Esophagus muscularis mucosa (tissue), 4 donors: Measurements from ENCODE around the gene REL. TPM values are rescaled to one million over a fixed set of nuclear protein-coding genes. Genes with fewer than 3 reads are reported as not detected.
"Not testable (repeated sequence)": the region's sequence is repeated elsewhere in the genome, so short reads cannot be mapped to it uniquely, and the experiment has no call there.

Experiments
- DNase-seq: peaks from one replicate; pipeline ENCODE4 v3.0.0-alpha.2; 2017; ENCODE audit errors: extremely low spot score
- H3K27ac ChIP-seq, 4 donors: fragments of 200-600 bp; sonication (generic); replicated peaks in 1 of 4; 1 replicate in 3 of 4; 2 replicates in 1 of 4; pipeline ENCODE4 v1.5.1; 2016 to 2019; ENCODE audit warnings: mild to moderate bottlenecking in 1 of 4
- H3K27me3 ChIP-seq, 4 donors: fragments of 200-600 bp; sonication (generic); one replicate each; pipeline versions ENCODE4 v1.5.1 to v1.6.0; 2016 to 2019
- H3K36me3 ChIP-seq, 4 donors: fragments of 200-600 bp; sonication (generic); one replicate each; pipeline ENCODE4 v1.5.1; 2016 to 2019
- H3K4me1 ChIP-seq, 4 donors: fragments of 200-600 bp; sonication (generic); one replicate each; pipeline ENCODE4 v1.5.1; 2016 to 2019
- H3K4me3 ChIP-seq, 4 donors: fragments of 200-600 bp; sonication (generic); 1 replicate in 2 of 4; 2 replicates in 2 of 4; pipeline ENCODE4 v1.5.1; 2016 to 2019; ENCODE audit warnings: mild to moderate bottlenecking in 4 of 4, moderate library complexity in 1 of 4
- H3K9me3 ChIP-seq, 4 donors: fragments of 200-600 bp; sonication (generic); 1 replicate in 3 of 4; 2 replicates in 1 of 4; pipeline ENCODE4 v1.5.1; 2016 to 2019
- EP300 ChIP-seq: sonication (generic); formaldehyde crosslinking; IDR thresholded peaks from one replicate; pipeline ENCODE4 v1.6.1; 2017; ENCODE audit warnings: antibody characterized with exemption
- POLR2A ChIP-seq: fragments of 450-650 bp; IDR thresholded peaks from one replicate; pipeline ENCODE4 v1.6.1; 2017; ENCODE audit warnings: antibody characterized with exemption, moderate library complexity, mild to moderate bottlenecking, low read depth
- POLR2AphosphoS5 ChIP-seq, 2 donors: sonication (generic); formaldehyde crosslinking; IDR thresholded peaks; one replicate each; pipeline ENCODE4 v1.6.1; 2017; ENCODE audit warnings: antibody characterized with exemption in 2 of 2
- WGBS: methylation state at CpG from one replicate; pipeline ENCODE4 v1.1.5; 2018; 5-methylcytosine and 5-hydroxymethylcytosine counted together
- intact Hi-C: fragments of 100-400 bp; cut with DNase I; formaldehyde crosslinking; loops from one replicate; pipeline ENCODE4 v1.15.1; 2023
- total RNA-seq, 4 donors: library from RNA; depleted of rRNA; stranded (reverse); fragments of >200 nt; gene quantifications; one replicate each; pipeline versions ENCODE4 v1.1.0 to v1.2.1, GENCODE V29; 2016
- TF ChIP-seq, protein P1 (sequence below), 3 experiments: fragments of 200-600 bp in 2 of 3; fragments of 450-650 bp in 1 of 3; sonication (generic) in 2 of 3; IDR thresholded peaks; one replicate each; pipeline ENCODE4 v1.5.1; 2017 to 2019; ENCODE audit warnings: antibody characterized with exemption in 3 of 3, mild to moderate bottlenecking in 2 of 3, moderate library complexity in 1 of 3

REL gene
- total RNA-seq, 4 donors from 2014 or later = 9.1 to 16.2 (median 9.5) TPM

DNA sequence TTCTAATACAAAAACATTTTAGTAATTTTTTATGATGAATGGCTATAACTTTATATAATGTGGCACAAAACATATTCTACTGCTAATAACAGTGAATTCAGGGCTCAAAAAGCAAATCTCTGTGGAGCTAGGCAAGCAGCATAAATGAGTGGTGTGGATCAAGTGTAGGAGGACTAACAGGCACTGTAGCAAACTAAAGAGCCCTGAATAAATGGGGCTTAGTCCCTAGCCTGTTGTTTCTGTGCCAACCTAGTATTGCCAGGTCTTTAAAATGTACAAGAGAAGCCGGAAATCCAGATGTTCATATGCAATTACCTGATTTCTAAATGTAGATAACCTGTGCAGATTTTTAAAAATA lies 18.5 kb downstream of the REL start:
- no peaks in the 10 kb centered on the region for H3K27me3 ChIP-seq
- intact Hi-C loops = no loop called here
- no peaks in the 10 kb centered on the region for H3K9me3 ChIP-seq
- H3K36me3 ChIP-seq = peaks cover 32 to 89% (median 73%) of the 10 kb centered on the region in 4 donors
- 100% methylated on average over 1 of the region's 1 CpG for WGBS
- no peak overlapping the region for H3K27ac ChIP-seq
- no peak overlapping the region for H3K4me3 ChIP-seq
- DNase-seq = no peak
- TF ChIP-seq POLR2AphosphoS5 (IDR thresholded peaks at IDR 0.05) = no peak
- TF ChIP-seq POLR2A = no peak
- TF ChIP-seq EP300 = no peak
- TF ChIP-seq, protein P1, sequence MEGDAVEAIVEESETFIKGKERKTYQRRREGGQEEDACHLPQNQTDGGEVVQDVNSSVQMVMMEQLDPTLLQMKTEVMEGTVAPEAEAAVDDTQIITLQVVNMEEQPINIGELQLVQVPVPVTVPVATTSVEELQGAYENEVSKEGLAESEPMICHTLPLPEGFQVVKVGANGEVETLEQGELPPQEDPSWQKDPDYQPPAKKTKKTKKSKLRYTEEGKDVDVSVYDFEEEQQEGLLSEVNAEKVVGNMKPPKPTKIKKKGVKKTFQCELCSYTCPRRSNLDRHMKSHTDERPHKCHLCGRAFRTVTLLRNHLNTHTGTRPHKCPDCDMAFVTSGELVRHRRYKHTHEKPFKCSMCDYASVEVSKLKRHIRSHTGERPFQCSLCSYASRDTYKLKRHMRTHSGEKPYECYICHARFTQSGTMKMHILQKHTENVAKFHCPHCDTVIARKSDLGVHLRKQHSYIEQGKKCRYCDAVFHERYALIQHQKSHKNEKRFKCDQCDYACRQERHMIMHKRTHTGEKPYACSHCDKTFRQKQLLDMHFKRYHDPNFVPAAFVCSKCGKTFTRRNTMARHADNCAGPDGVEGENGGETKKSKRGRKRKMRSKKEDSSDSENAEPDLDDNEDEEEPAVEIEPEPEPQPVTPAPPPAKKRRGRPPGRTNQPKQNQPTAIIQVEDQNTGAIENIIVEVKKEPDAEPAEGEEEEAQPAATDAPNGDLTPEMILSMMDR (IDR thresholded peaks at IDR 0.05) = no peak
- no peaks in the 10 kb centered on the region for H3K4me1 ChIP-seq

DNA sequence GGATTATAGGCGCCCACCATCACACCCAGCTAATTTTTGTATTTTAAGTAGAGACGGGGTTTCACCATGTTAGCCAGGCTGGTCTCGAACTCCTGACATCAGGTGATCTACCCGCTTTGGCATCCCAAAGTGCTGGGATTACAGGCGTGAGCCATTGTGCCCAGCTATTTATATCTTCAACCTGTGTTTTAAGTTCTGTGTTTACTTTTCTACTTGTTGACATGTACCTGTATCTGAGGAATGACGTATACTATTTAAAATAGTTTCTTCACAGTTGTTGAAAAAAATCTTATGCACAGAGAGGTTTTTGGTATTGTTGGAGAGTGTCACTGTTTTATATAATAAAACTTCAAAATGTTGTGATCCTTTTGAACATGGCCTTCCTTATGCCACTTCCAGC lies 19.9 kb downstream of the REL start:
- H3K4me1 ChIP-seq, H3K9me3 ChIP-seq, intact Hi-C loops, DNase-seq, H3K4me3 ChIP-seq, H3K27me3 ChIP-seq, H3K27ac ChIP-seq: not testable (repeated sequence)
- peaks cover 26 to 88% (median 70%) of the 10 kb centered on the region in 4 donors for H3K36me3 ChIP-seq
- 90% methylated on average over 6 of the region's 6 CpGs for WGBS

DNA sequence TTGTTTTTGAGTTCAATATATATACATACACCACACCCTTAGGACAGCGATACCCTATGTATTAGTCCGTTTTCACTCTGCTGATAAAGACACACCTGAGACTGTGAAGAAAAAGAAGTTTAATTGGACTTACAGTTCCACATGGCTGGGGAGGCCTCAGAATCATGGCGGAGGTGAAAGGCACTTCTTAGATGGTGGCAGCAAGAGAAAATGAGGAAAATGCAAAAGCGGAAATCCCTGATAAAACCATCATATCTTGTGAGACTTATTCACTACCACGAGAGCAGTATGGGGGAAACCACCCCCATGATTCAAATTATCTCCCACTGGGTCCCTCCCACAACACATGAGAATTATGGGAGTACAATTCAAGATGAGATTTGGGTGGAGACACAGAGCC lies 24.5 kb downstream of the REL start:
- H3K4me3 ChIP-seq, H3K9me3 ChIP-seq, H3K4me1 ChIP-seq, DNase-seq, H3K27me3 ChIP-seq, H3K27ac ChIP-seq, intact Hi-C loops: not testable (repeated sequence)
- 95% methylated on average over 5 of the region's 5 CpGs for WGBS
- peaks cover 17 to 73% (median 47%) of the 10 kb centered on the region in 4 donors for H3K36me3 ChIP-seq

DNA sequence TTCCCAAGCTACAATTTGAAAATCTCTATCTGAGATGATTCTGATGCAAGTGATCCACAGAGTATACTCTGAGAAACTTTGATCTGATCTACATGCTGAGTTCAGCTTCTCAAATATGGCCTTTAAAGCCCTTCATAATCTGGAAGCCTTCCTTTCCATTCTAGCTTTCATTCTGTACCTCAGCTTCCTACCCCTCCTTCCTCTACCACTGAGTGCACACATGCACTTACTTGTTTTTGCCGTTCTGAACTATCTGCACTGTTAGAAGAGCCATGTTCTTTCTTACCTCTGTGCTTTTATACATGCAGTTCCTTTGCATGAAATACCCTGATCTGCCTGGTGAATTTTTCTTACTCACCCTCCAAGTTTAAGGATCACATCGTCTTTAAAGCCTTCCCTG lies 25.0 kb downstream of the REL start:
- Histone ChIP-seq H3K4me3 (no peak overlapping the region), H3K27ac (no peak overlapping the region), H3K9me3 (no peaks in the 10 kb centered on the region), H3K27me3 (no peaks in the 10 kb centered on the region), H3K36me3 (peaks cover 13 to 68% (median 42%) of the 10 kb centered on the region in 4 donors), H3K4me1 (no peaks in the 10 kb centered on the region)
- intact Hi-C loops = no loop called here
- TF ChIP-seq POLR2A (no peak), POLR2AphosphoS5 (IDR thresholded peaks at IDR 0.05) (no peak), EP300 (no peak)
- TF ChIP-seq, protein P1 (IDR thresholded peaks at IDR 0.05) = no peak
- DNase-seq = no peak
- WGBS = 88% methylated on average over 2 of the region's 2 CpGs

DNA sequence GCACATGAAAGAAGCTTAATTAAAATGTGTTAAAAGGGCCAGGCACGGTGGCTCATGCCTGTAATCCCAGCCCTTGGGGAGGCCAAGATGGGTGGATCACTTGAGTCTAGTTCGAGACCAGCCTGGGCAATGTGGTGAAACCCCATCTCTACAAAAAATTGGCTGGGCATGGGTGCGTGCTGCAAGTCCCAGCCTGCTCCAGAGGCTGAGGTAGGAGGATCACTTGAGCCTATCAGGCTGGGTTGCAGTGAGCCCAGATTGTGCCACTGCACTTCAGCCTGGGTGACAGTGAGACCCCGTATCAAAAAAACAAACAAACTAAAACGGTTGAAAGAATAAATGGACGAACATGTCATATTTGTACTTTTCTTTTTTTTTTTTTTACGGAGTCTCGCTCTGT lies 26.0 kb downstream of the REL start:
- H3K36me3 ChIP-seq = peaks cover 5 to 59% (median 37%) of the 10 kb centered on the region in 4 donors
- no peak overlapping the region for H3K27ac ChIP-seq
- no peak overlapping the region for H3K4me3 ChIP-seq

More for the DNA sequence above, 26.0 kb downstream of the REL start:
- Histone ChIP-seq H3K4me1 (no peaks in the 10 kb centered on the region), H3K27me3 (no peaks in the 10 kb centered on the region), H3K9me3 (no peaks in the 10 kb centered on the region)
- 92% methylated on average over 8 of the region's 8 CpGs for WGBS
- TF ChIP-seq POLR2AphosphoS5 (IDR thresholded peaks at IDR 0.05) (no peak), EP300 (no peak), POLR2A (no peak)
- TF ChIP-seq, protein P1 (IDR thresholded peaks at IDR 0.05) = no peak
- DNase-seq = no peak
- intact Hi-C loops = no loop called here
